Fibroblast of the conjunctiva (primary cell): ENCODE results near the gene MYL12B.
"Not testable (repeated sequence)": the region's sequence is repeated elsewhere in the genome, so short reads cannot be mapped to it uniquely, and the experiment has no call there.

Experiments used
- DNase-seq: peaks from one replicate; pipeline ENCODE4 v3.0.0-alpha.2; 2010; ENCODE audit warnings: low read depth

MYL12B gene

DNA sequence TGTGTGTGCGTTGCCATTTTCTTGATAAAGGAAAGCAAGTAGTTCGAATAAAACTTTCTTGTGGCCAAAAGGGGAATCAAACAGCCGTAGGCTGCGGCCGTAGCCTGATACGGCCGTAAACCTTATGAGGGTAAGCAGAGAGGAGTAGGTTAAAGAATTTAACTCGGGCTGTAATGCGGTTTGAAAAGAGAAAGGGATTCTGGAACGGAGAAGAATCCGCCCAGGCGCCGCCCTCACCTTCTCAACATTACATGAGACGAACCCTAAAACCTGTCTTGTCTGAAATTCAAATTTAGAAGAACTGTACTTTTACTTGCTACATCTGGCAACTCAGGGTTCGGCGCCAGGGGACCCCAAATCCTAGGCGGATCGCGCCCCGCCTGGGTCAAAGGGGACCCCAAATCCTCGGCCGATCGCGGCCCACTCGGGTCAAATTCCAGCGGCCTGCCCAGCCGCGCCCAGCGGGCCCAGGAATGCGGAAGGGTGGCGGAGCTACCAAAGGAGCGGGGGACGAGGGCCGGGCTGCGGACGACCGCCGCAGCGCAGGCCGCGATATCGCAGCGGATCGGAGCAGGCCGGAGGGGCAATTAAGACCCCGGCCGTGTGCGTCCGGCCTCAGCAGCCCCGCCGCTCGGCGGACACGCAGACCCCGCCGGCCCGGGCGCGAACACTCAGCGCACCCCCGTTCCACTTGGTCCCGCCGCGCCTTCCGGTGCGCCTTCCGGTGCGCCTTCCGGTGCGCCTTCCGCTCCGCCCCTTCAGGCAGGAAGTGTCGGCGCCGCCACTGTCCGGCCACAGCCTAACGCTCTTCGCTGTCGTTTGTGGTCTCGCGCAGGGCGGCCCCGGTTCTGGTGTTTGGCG lies at the start of gene MYL12B:
Gene MYL12B (plus strand): TSS at position 761 of the 861 bp plus-strand sequence. CDS start 10,766 bp downstream, outside the sequence.
- no peak for DNase-seq

GRCh38 chr18:3212657-3213056 lies 49.3 kb upstream of the MYL12B start:
- DNase-seq: no peak

GRCh38 chr18:3213300-3214059 lies 48.5 kb upstream of the MYL12B start:
- no peak for DNase-seq

DNA sequence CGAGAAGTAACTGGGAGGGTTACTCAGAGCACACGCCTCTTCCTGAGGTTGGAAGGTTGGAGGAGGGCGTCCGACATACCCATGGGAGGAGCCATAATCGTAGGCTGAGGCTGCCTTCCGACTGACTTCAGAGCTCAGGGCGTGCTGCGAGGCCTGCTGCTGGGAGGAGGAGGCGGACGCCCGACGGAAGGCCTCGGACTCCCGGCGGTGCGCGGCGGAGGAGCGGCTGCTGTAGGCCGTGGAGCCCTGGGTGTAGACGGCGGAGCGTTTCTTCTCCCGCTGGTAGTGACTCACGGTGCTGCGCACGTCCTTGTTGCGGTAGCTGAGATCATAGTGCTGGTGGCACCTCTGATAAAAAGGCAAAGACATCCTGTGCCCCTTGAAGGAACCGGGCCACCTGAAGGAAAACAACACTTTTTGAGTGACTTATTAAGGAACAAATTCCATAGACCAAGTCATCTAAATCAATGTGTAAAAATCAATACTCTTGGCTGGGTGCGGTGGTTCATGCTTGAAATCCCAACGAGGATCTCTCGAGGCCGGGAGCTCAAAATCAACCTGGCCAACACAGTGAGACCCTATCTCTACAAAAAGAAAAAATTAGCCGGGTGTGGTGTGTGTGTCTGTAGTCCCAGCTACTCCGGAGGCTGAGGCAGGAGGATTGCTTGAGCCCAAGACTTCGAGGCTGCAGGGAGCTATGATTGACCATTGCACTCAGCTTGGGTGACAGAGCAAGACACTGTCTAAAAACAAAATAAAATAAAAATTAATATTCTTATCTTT lies 46.9 kb upstream of the MYL12B start:
- DNase-seq: no peak

- DNase-seq: no peak
Measured at GRCh38 chr18:3216987-3217386, 44.9 kb upstream of the MYL12B start.

GRCh38 chr18:3217948-3218647 lies 43.8 kb upstream of the MYL12B start:
- no peak for DNase-seq

DNA sequence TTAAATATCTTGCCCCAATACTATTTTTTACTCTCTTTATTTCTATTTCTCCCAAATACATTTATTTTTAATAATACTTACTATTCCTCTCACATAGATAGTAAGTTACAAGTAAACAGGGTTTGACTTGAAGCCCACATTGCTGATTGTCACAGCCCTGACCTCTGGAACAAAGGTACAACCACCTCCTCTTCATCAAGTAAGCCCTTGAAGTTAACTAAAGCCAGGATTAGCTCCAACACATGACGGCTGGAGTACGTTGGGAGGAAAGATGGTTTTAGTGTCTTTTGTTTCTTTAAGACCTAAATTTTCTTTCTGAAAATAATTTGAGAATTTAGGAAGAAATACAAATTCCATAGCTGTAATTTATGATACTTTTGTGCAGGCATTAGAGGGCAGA lies 43.1 kb upstream of the MYL12B start:
- no peak for DNase-seq

DNA sequence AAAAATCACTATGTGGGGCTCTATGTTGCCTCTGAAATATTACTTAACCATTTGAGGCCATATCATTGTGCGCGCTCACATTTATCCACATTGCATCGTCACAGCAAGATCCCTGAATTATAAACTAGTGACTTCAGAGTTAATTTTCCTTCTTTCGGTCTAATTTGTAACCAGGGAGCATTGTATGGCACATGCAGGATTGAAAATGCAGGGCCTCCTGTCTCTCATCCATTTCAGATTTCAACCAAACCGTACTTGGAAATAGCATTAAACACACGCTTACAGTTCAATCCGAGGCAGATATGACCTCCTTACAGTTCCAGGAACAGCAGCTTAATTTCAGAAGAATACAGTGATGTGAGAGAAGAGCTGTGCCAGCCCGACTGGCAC lies 42.7 kb upstream of the MYL12B start:
- DNase-seq: no peak

DNA sequence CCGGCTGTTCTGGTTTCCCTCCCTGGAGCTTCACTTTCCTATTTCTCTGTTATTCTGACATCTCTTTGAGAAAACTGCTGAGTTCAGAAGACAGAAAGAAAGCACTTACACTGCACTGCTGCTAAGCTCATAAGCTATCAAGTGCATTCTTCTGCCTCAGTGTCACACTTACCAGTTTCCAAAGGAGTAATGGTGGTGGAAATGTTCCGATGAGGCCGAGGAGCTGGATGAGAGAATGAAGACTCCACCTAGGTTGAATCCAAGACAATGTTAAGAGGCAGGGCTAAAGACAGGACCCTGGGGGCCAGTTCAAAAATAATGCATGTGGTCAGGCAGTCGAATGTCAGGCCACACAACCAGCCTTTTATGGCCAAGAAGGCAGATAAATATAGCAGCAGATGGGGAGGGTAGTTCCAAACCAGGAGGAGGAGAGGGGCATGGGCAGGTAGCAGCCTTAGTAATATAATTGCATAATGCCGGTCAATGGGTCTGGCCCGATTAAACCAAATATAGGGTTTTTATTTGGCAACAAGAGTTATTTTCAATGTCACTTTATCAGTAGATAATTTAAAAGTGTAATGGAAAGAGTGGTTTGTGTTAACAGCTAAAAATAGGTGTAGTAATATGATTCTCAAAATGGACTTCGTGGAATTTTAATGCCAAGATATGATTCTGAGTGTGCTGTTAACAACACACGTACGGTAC lies 42.1 kb upstream of the MYL12B start, which contains the start of gene MYOM1:
Gene MYOM1 (minus strand): TSS at position 338 of the 705 bp plus-strand sequence. CDS start 4,745 bp downstream, outside the sequence.
- DNase-seq: no peak

DNA sequence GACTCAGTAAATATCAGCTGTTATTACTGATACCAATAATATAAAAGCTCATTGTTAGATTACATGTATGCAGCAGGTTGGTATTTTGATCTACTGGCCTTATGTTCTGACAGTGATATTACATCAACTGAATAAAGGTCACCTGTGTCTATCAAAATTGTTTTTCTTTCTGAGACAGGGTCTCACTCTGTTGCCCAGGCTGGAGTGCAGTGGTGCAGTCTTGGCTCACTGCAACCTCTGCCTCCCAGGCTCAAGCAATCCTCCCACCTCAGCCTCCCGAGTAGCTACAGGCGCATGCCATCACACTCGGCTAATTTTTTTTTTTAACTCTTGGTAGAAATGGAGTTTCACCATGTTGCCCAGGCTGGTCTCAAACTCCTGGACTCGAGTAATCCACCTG lies 41.1 kb upstream of the MYL12B start:
- not testable (repeated sequence) for DNase-seq

GRCh38 chr18:3221496-3221895 lies 40.4 kb upstream of the MYL12B start:
- no peak for DNase-seq

- DNase-seq: no peak
Measured at GRCh38 chr18:3223356-3223755, 38.6 kb upstream of the MYL12B start.

DNA sequence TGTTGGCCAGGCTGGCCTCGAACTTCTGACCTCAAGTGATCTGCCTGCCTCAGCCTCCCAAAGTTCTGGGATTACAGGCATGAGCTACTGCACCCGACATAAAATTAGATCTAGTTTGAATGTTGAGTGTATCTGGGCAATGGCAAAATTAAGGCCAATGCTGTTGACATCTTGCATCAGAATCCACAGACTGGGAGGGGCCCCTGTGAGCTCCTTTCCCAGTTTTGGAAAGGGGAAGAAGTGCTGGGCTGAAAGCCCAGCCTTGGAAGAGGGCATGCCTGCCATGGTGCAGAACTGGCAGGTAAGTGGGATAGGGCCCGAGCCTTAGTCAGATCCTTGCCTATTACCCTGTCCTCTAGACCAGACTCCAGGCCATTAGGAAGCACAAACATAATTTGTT lies 37.7 kb upstream of the MYL12B start:
- DNase-seq: no peak

DNA sequence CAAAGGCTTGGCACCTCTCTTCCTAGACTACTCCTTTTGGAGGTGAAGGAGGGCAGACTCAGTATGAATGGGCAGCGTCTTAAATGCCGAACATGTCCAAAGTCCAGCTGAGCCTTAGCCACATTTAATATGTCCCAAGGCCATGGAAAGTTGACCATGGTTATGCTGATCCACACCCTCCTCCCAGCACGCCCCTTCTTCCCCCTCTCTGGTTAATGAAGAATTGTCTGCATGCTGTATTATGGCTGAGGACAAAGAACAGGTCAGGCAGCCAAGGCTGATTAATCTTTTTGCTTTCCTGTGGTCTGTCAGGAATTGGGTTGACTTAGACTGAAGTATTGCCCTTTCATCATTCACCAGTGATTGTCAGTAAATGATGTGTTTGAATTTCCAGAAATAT lies 36.3 kb upstream of the MYL12B start:
- no peak for DNase-seq

DNA sequence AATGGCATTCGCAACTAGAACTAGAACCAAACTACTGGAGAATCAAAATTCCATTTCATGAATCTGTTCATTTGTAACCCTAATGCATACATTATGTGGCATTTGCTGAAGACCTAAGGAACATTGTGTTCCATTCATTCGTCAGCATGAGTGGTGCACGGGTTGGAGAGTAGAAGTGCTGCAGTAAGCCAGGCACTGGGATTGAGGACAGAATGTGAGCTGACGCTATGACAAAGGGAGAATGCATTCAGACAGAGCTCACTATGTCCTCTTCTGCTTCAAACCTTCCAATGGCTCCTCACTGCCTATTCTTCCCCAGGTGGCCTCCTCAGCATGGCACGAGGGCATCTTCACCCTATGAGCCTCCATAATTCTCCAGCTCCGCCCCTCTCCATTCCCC lies 35.9 kb upstream of the MYL12B start:
- no peak for DNase-seq

- DNase-seq: peak; percentile 45
Measured at GRCh38 chr18:3230401-3231334, 31.3 kb upstream of the MYL12B start.

DNA sequence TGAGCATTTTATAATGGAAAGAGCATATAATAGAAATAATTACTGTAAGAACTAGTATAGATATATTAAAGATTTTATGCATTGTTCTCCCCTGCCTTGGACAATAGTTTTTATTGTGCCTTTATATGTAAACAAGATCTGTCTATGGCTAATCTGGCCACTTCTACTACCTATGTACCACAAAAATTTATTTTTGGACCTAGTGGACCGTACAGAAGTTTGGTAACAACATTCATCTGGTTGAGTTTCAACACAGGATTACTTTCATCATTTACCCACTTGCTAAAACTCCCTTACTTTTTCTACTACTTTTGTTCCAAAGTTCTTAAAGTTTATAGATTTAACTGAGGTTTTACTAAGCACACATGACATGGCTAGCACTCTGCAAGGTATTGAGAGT lies 28.9 kb upstream of the MYL12B start:
- no peak for DNase-seq

DNA sequence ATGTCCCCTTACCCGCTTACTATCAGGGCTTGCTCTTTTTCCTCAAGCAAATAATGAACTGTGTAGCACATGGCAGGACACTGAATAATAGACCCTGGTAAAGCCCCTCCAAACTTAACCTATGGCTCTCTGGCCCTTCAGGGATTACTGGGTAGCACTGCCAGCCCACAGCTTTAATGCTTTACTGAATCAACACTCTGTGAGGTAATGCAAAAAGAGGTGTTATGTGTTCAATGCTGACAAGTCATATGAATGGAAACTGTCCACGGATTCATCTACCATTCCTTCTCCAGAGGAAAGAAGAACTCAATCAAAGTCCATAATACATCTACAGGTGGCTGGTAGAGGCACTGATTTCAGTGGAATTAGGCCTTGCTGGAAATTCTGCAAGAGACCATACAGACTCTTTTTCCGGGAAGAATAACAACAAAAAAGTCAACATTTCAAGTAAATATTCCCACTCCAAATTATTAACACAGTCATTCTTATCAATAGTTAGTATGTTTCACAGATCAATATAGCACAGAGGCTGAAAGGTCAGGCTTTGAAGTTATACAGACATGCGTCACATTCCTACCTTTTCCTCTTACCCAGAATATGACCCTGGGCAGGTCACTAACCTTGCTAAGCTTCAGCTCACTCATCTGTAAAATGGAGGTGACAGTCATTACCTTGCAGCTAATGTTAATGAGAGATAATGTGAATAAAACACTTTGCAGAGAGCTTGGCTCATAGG lies 28.3 kb upstream of the MYL12B start:
- no peak for DNase-seq

DNA sequence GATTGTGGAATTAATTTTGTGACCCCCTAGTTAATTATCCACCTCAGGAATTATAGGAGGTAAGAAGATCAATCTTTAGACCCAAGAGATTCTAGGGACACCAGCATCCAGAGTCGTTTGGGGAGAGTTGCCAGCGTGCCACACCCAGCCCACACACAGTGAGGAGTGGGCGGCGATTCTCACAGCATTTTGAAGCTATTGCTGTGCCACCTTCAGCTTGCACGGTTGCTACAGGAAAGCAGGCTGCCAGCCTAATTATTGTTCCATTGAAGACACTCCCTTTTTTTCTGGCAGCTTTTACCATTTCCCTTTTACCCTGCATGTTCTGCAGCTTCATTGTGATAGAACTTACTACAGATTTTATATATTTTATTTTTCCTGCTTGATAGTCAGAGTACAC lies 27.5 kb upstream of the MYL12B start:
- no peak for DNase-seq
